DMS 273 (cell line): ENCODE measurements around the gene CCDC28B.
A peak's percentile ranks its signal among the peaks of the same experiment; 100 is the strongest.

Source experiments
- DNase-seq: peaks from one replicate; lab custom pipeline; 2025; ENCODE audit not compliant: unreplicated experiment; lab: John Stamatoyannopoulos, UW

Gene CCDC28B

GRCh38 chr1:32194984-32195383, 5.4 kb upstream of the CCDC28B start:
- no peak for DNase-seq

GRCh38 chr1:32195531-32195930, 4.9 kb upstream of the CCDC28B start:
- no peak for DNase-seq

GRCh38 chr1:32195972-32196823, 4.2 kb upstream of the CCDC28B start:
- no peak for DNase-seq

- no peak for DNase-seq
Observed at GRCh38 chr1:32197074-32197473, 3.3 kb upstream of the CCDC28B start.

- peak; percentile 35 for DNase-seq
Observed at GRCh38 chr1:32197837-32198236, 2.6 kb upstream of the CCDC28B start.

DNA sequence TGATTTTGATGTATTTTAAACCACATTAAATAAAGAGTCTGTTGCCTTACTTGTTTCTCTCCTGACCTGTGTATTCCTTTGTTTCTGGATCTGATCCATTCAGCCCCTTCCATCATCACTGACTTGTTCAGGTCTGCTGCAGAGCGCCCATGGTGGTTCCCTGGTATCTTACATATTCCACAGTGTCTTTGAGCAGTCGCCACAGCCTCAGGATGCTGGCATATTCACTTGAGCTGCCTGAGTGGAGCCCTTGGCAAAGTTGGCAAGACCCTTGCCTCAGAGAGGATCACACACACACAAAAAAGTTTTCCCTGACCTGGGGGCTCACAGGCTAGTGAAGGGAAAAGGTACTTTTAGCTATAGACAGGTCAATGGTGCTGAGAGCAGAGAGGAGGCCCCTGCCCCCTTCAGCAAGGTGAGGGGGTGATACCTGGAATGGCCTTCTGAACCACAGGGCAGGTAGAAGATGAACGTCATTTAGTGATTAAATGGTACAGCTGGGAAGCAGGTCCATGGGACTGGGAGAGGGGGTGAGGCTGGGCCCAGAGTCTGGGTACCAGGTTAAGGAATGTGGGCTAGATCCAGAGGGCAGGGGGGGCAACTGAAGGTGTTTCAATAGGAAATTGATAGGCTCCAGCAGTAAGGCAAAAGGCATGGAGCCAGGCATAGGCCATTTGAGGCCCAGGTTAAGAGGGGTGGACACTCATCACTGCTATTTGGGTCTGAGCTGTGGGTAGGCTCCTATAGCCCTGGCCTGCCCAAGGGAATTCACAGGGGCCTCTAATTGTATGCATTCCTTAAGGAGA, 2.0 kb upstream of the CCDC28B start:
- no peak for DNase-seq

- DNase-seq = no peak
Observed at GRCh38 chr1:32199043-32199716, 1.2 kb upstream of the CCDC28B start.

GRCh38 chr1:32199717-32200072, 700 bp upstream of the CCDC28B start:
- peak; percentile 54 for DNase-seq

GRCh38 chr1:32201011-32201855, 838 bp downstream of the CCDC28B start:
- DNase-seq = no peak

DNA sequence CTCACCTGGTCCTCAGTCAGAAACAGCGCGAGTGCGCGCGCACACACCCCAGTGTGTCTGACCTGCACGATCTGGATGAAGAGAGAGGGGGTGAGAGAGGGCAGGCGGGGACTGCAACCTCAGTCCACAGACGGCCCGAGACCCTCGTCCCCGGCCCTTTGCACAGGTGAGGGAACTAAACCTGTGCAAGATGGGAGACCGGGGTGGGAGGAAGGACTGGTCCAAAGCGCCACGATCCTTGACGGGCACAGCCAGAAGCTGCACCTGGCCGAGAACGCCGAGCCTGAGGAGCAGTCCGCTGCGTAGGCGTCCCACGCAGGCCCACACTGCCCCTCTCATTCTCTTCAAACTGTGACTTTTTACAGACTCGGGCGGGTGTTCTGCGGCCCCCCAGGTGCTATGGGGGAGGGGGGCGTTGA, 4.6 kb downstream of the CCDC28B start:
- no peak for DNase-seq

GRCh38 chr1:32205401-32206370, 5.3 kb downstream of the CCDC28B start, which contains the start of gene IQCC:
Gene IQCC, plus strand, starts transcription at chr1:32205671. Its CDS starts 11 bp downstream, at chr1:32205682.
- peak; percentile 96 for DNase-seq

- no peak for DNase-seq
Observed at GRCh38 chr1:32208469-32208868, 8.1 kb downstream of the CCDC28B start.

DNA sequence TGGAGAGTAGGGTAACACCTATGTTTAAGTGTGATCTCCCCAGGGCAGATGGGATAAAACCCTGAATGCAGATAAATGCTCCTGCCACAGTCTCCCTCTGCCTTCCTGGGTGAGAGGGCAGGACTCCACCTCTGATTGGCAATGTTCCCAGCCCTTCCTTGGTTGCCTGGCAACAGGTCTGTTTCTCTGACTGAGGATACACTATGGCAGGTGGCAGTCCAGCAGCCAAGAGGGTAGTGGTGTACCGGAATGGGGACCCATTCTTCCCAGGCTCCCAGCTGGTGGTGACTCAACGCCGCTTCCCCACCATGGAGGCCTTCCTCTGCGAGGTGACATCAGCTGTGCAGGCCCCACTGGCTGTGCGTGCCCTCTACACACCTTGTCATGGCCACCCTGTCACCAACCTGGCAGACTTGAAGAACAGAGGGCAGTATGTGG, 8.5 kb downstream of the CCDC28B start, which contains the start of gene DCDC2B:
TSS of gene DCDC2B (plus strand) at position 199 of the 438 bp plus-strand sequence. CDS start at position 204, 5 bp downstream.
- DNase-seq = peak; percentile 98

DNA sequence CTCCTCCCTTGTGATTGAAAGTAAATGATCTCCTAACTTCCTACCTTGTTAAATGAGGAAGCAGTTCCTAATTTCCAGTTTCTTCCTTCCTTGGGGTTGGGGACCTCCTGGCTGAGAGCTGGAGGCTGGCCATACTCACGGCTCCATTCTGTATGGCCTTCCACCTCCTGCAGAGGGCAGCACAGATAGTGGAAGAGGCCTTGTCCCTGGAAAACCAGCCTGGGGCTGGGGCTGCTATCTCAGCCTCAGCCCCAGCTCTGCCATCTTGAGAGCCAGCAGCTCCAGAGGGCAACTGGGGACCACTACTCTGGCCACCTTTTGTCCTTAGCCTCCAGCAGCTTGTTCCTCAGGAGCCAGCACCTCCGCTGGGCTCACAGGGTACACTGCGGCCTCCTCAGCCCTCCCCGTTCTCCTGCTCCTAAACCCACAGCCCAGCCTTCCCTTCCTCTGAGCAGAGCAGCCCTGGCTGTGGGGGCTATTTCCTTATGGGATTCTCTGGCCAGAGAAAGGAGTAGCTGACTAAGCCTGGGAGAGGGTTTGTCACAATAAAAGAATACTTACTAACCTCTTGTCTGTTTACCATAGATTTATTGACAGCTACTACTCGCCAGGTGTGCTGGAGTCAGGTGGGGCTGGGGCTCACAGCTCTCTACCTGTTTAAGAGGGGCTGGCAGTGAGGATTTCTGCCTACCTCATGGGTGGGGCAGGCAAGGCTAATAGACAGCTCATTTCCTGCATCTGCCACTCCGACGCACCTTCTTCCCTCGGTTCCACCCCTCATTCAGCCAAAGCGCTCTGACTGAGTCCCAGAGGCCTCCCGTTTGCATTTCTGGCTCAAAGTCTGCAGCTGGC, 15.5 kb downstream of the CCDC28B start:
- peak; percentile 87 for DNase-seq

DNA sequence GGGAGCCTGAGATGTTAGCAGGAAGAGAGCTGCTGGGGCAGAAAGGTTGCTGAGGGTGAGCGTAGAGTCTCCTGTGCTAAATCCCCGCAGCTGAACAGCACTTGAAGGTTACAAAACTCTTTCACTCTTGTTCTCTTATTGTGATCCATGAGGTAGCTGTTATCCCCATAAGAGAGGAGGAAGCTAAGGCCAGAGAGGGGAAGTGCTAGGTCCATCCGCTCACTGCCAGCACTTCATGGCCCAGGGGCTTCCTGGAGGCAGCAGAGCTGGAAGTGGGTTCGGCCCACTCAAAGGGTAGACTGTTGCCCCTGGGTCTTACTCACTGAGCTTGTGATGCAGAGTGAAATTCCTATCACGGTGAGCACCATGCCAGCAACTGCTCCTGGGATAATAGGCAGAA, 16.2 kb downstream of the CCDC28B start:
- no peak for DNase-seq

DNA sequence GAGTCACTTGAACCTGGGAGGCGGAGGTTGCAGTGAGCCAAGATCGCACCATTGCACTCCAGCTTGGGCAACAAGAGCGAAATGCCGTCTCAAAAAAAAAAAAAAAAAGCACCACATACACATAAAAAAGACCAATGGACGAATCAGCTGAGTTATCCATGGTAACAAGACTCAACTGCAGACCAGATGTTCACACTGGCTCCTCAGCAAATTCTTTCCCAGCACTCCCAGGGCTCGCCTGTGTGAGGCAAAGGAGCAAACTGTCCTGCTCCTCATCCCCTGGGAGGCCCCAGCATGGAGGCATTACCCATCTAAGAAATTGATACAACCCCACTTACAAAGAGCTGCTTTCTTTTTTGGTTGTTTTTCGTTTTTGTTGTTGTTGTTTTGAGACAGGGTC, 18.6 kb downstream of the CCDC28B start:
- DNase-seq = no peak

- DNase-seq = no peak
Observed at GRCh38 chr1:32220746-32221580, 20.6 kb downstream of the CCDC28B start.
